Activated CD8-positive, alpha-beta memory T cell treated with anti-CD3 and anti-CD28 coated beads for 36 hours (primary cell): Measurements from ENCODE around the gene ARID1A. TPM values are rescaled to one million over a fixed set of nuclear protein-coding genes. Genes with fewer than 3 reads are reported as not detected.

Experiments
- CTCF ChIA-PET: fragments of 350-600 bp; sonication (Branson Sonifier 250); formaldehyde crosslinking; loops from one replicate; lab custom pipeline; 2021; ENCODE audit warnings: antibody characterized with exemption; lab: Charles Lee
- POLR2A ChIA-PET: fragments of 350-600 bp; sonication (Branson Sonifier 250); formaldehyde crosslinking; loops from one replicate; lab custom pipeline; 2021; ENCODE audit warnings: antibody characterized with exemption; lab: Charles Lee
- total RNA-seq, 2 experiments: library from RNA; stranded (reverse); gene quantifications; one replicate each; pipeline ENCODE4 v1.2.3, GENCODE V29; 2021

The ARID1A gene
- total RNA-seq, 2 experiments from 2014 or later: 85.7 to 87.5 TPM

GRCh38 chr1:26696119-26696653 is 371 bp downstream of the ARID1A start:
- ChIA-PET CTCF (interaction anchor here (0.7 to 6.7 kb wide), 5 partner anchors 19 to 93 kb away, joined by 3 to 64 read pairs (median 14); partner anchors contain the start of gene PIGV), POLR2A (interaction anchor here (2.1 to 3.5 kb wide), 2 partner anchors 48 to 93 kb away, joined by 14 to 39 read pairs; partner anchors contain the start of gene PIGV)

GRCh38 chr1:26696654-26697430 is 1.0 kb downstream of the ARID1A start:
- ChIA-PET POLR2A (interaction anchor here (0.6 to 3.5 kb wide), 12 partner anchors 8 to 1059 kb away, joined by 3 to 39 read pairs (median 4); partner anchors contain the start of gene PIGV), CTCF (interaction anchor here (0.5 to 6.7 kb wide), 7 partner anchors 10 to 103 kb away, joined by 3 to 64 read pairs (median 3); partner anchors contain the start of gene PIGV)

GRCh38 chr1:26697431-26697977 is 1.7 kb downstream of the ARID1A start:
- POLR2A ChIA-PET: interaction anchor here (0.6 to 3.5 kb wide), 15 partner anchors 9 to 1060 kb away, joined by 3 to 39 read pairs (median 3); partner anchors contain the start of gene PIGV
- CTCF ChIA-PET: interaction anchor here (0.5 to 6.7 kb wide), 7 partner anchors 10 to 103 kb away, joined by 3 to 64 read pairs (median 3); partner anchors contain the start of gene PIGV

GRCh38 chr1:26697978-26698849 is 2.4 kb downstream of the ARID1A start:
- ChIA-PET POLR2A (interaction anchor here (0.6 to 3.5 kb wide), 11 partner anchors 9 to 198 kb away, joined by 3 to 39 read pairs (median 4); partner anchors contain the start of gene PIGV), CTCF (interaction anchor here (1.0 to 6.7 kb wide), 6 partner anchors 25 to 102 kb away, joined by 3 to 64 read pairs (median 8); partner anchors contain the start of gene PIGV)

- ChIA-PET POLR2A (interaction anchor here (1.0 kb wide), 2 partner anchors 12 to 88 kb away, joined by 3 read pairs; no protein-coding TSS in a partner anchor), CTCF (interaction anchor here (0.8 to 6.7 kb wide), 2 partner anchors 88 to 115 kb away, joined by 3 to 64 read pairs; partner anchors contain the start of gene PIGV)
Measured at GRCh38 chr1:26700711-26701110, 4.9 kb downstream of the ARID1A start.

- CTCF ChIA-PET: interaction anchor here (0.7 to 6.7 kb wide), 5 partner anchors 8 to 116 kb away, joined by 3 to 64 read pairs (median 3); partner anchors contain the start of gene PIGV
- POLR2A ChIA-PET: interaction anchor here (1.0 to 1.4 kb wide), 3 partner anchors 9 to 88 kb away, joined by 3 to 7 read pairs (median 3); no protein-coding TSS in a partner anchor
Measured at GRCh38 chr1:26701266-26701994, 5.6 kb downstream of the ARID1A start.

- ChIA-PET POLR2A (interaction anchor here (1.0 to 1.4 kb wide), 5 partner anchors 10 to 87 kb away, joined by 3 to 7 read pairs (median 3); partner anchors contain the start of gene PIGV), CTCF (interaction anchor here (0.7 to 6.7 kb wide), 4 partner anchors 9 to 87 kb away, joined by 3 to 64 read pairs (median 4); partner anchors contain the start of gene PIGV)
Measured at GRCh38 chr1:26701995-26702679, 6.3 kb downstream of the ARID1A start.

- POLR2A ChIA-PET: interaction anchor here (1.0 to 1.4 kb wide), 4 partner anchors 21 to 87 kb away, joined by 3 to 7 read pairs (median 4); partner anchors contain the start of gene PIGV
Measured at GRCh38 chr1:26702680-26703038, 6.8 kb downstream of the ARID1A start.

GRCh38 chr1:26703478-26703877 is 7.7 kb downstream of the ARID1A start:
- POLR2A ChIA-PET: interaction anchor here (0.6 to 1.4 kb wide), 3 partner anchors 39 to 80 kb away, joined by 4 to 13 read pairs (median 5); no protein-coding TSS in a partner anchor
- CTCF ChIA-PET: interaction anchor here (0.6 to 1.4 kb wide), 4 partner anchors 11 to 123 kb away, joined by 3 to 4 read pairs (median 4); no protein-coding TSS in a partner anchor

More at GRCh38 chr1:26702680-26703038, 6.8 kb downstream of the ARID1A start:
- CTCF ChIA-PET: interaction anchor here (0.8 to 6.7 kb wide), 4 partner anchors 10 to 122 kb away, joined by 3 to 64 read pairs (median 4); partner anchors contain the start of gene PIGV

- ChIA-PET POLR2A (interaction anchor here (0.6 kb wide), 1 partner anchor 86 kb away, joined by 3 read pairs; no protein-coding TSS in a partner anchor), CTCF (interaction anchor here (0.9 to 1.2 kb wide), 3 partner anchors 8 to 105 kb away, joined by 3 to 4 read pairs (median 3); no protein-coding TSS in a partner anchor)
Measured at GRCh38 chr1:26704629-26705028, 8.8 kb downstream of the ARID1A start.

GRCh38 chr1:26705227-26705626 is 9.4 kb downstream of the ARID1A start:
- CTCF ChIA-PET: interaction anchor here (0.9 kb wide), 1 partner anchor 22 kb away, joined by 3 read pairs; no protein-coding TSS in a partner anchor
- POLR2A ChIA-PET: interaction anchor here (1.0 kb wide), 1 partner anchor 83 kb away, joined by 3 read pairs; the partner anchor contains the start of gene PIGV

- CTCF ChIA-PET: interaction anchor here (1.3 to 2.2 kb wide), 2 partner anchors 13 to 22 kb away, joined by 4 to 9 read pairs; no protein-coding TSS in a partner anchor
- POLR2A ChIA-PET: interaction anchor here (1.0 kb wide), 1 partner anchor 82 kb away, joined by 3 read pairs; the partner anchor contains the start of gene PIGV
Measured at GRCh38 chr1:26705788-26706311, 10.0 kb downstream of the ARID1A start.

- ChIA-PET POLR2A (interaction anchor here (1.2 kb wide), 1 partner anchor 8 kb away, joined by 4 read pairs; no protein-coding TSS in a partner anchor), CTCF (interaction anchor here (0.7 to 2.2 kb wide), 3 partner anchors 14 to 172 kb away, joined by 3 to 9 read pairs (median 4); no protein-coding TSS in a partner anchor)
Measured at GRCh38 chr1:26706315-26706714, 10.5 kb downstream of the ARID1A start.

GRCh38 chr1:26710811-26711210 is 15.0 kb downstream of the ARID1A start:
- POLR2A ChIA-PET: no interaction called here
- CTCF ChIA-PET: no interaction called here

- ChIA-PET POLR2A (interaction anchor here (0.6 kb wide), 1 partner anchor 412 kb away, joined by 3 read pairs; no protein-coding TSS in a partner anchor), CTCF (no interaction called here)
Measured at GRCh38 chr1:26711777-26712176, 16.0 kb downstream of the ARID1A start.
